CD4-positive, alpha-beta T cell treated with Interleukin-1 beta for 1 hour (primary cell): Measurements from ENCODE around the gene TSPOAP1.

Experiments
- DNase-seq, 2 donors: peaks; one replicate each; pipeline ENCODE4 v3.0.0-alpha.2; 2020 to 2022

TSPOAP1 gene

GRCh38 chr17:58329035-58329809 is 627 bp upstream of the TSPOAP1 start:
- DNase-seq: peak; percentile 83 to 89

GRCh38 chr17:58327363-58328194 is 1.0 kb downstream of the TSPOAP1 start:
- peak in 1 of 2 donors; percentile 28 for DNase-seq

- DNase-seq: no peak
Observed at GRCh38 chr17:58326609-58327362, 1.8 kb downstream of the TSPOAP1 start.

GRCh38 chr17:58325976-58326468 is 2.6 kb downstream of the TSPOAP1 start:
- DNase-seq: no peak

GRCh38 chr17:58325289-58325726 is 3.3 kb downstream of the TSPOAP1 start:
- DNase-seq: no peak

- DNase-seq: no peak
Observed at GRCh38 chr17:58324409-58325288, 3.9 kb downstream of the TSPOAP1 start.

GRCh38 chr17:58324056-58324408 is 4.6 kb downstream of the TSPOAP1 start:
- DNase-seq: no peak

- no peak for DNase-seq
Observed at GRCh38 chr17:58323366-58324055, 5.1 kb downstream of the TSPOAP1 start.

GRCh38 chr17:58322581-58323185 is 5.9 kb downstream of the TSPOAP1 start:
- DNase-seq: no peak

- DNase-seq: no peak
Observed at GRCh38 chr17:58321571-58322525, 6.7 kb downstream of the TSPOAP1 start.

- DNase-seq: no peak
Observed at GRCh38 chr17:58320570-58321323, 7.8 kb downstream of the TSPOAP1 start.

GRCh38 chr17:58320163-58320558 is 8.4 kb downstream of the TSPOAP1 start:
- DNase-seq: no peak

- DNase-seq: no peak
Observed at GRCh38 chr17:58319173-58320162, 9.1 kb downstream of the TSPOAP1 start.

- no peak for DNase-seq
Observed at GRCh38 chr17:58318627-58319172, 9.9 kb downstream of the TSPOAP1 start.

- DNase-seq: no peak
Observed at GRCh38 chr17:58318065-58318481, 10.5 kb downstream of the TSPOAP1 start.

- peak; percentile 83 to 86 for DNase-seq
Observed at GRCh38 chr17:58317421-58318064, 11.1 kb downstream of the TSPOAP1 start.
